GM12878 (cell line): ENCODE measurements around the gene CHST14. TPM values are rescaled to one million over a fixed set of nuclear protein-coding genes. Genes with fewer than 3 reads are reported as not detected.
A peak's percentile ranks its signal among the peaks of the same experiment; 100 is the strongest.

Experiments used
- ATAC-seq: fragments of 200-7000 bp; cut with Tn5 transposase; 3 replicates; pipeline ENCODE4 v1.9.1; 2020; ENCODE audit warnings: mild to moderate bottlenecking, moderate library complexity
- BruUV-seq: library from RNA; stranded (reverse); fragments of 400-500 nt; replicated peaks from 2 replicates; lab custom pipeline; 2021; lab: Mats Ljungman, UMichigan
- CTCF ChIA-PET: fragments of 300-600 bp; sonication (Branson Sonifier 250); formaldehyde crosslinking; extraction: SDS; loops from one replicate; lab custom pipeline; 2021; ENCODE audit warnings: inconsistent platforms; lab: Yijun Ruan, JAX
- POLR2A ChIA-PET: fragments of 350-600 bp; formaldehyde crosslinking; extraction: SDS; loops from one replicate; lab custom pipeline; 2021; ENCODE audit warnings: inconsistent platforms; lab: Charles Lee
- RAD21 ChIA-PET: fragments of 300-600 bp; sonication (Branson Sonifier 250); formaldehyde crosslinking; loops from one replicate; lab custom pipeline; 2023; ENCODE audit warnings: antibody characterized with exemption; ENCODE audit not compliant: unreplicated experiment; lab: Charles Lee
- SMC1A ChIA-PET: fragments of 300-600 bp; sonication (Branson Sonifier 250); formaldehyde crosslinking; loops from one replicate; lab custom pipeline; 2023; ENCODE audit not compliant: unreplicated experiment, uncharacterized antibody; lab: Charles Lee
- DNase-seq: peaks from one replicate; pipeline ENCODE4 v3.0.0-alpha.2; 2011; ENCODE audit warnings: low read depth, low spot score
- FAIRE-seq: peaks from 3 replicates; lab custom pipeline; 2011; peaks lifted over from hg19 to GRCh38; lab: Jason Lieb, UNC
- H2AFZ ChIP-seq: 2 replicates; pipeline ENCODE4 v1.6.0; 2011; ENCODE audit warnings: low read depth, low read length, control low read depth; ENCODE audit not compliant: control insufficient read depth
- H3K27ac ChIP-seq: 2 replicates; pipeline ENCODE4 v1.5.1; 2011; ENCODE audit warnings: control low read depth; ENCODE audit not compliant: control insufficient read depth, insufficient read depth
- H3K27me3 ChIP-seq, 2 experiments: replicated peaks in 1 of 2; 2 replicates each; pipeline versions ENCODE4 v1.6.0 to v1.6.1; 2011; ENCODE audit warnings: low read length in 1 of 2; ENCODE audit not compliant: control insufficient read depth in 2 of 2, insufficient read depth in 2 of 2
- H3K36me3 ChIP-seq, 2 experiments: 2 replicates each; pipeline ENCODE4 v1.5.1; 2011; ENCODE audit warnings: low read length in 1 of 2; ENCODE audit not compliant: control insufficient read depth in 2 of 2, insufficient read depth in 2 of 2
- H3K4me1 ChIP-seq: 2 replicates; pipeline ENCODE4 v1.6.1; 2011; ENCODE audit warnings: mild to moderate bottlenecking, low read length, moderate library complexity, mixed read lengths; ENCODE audit not compliant: control insufficient read depth, insufficient read depth
- H3K4me2 ChIP-seq: 2 replicates; pipeline ENCODE4 v1.6.0; 2011; ENCODE audit warnings: control low read depth; ENCODE audit not compliant: control insufficient read depth, insufficient read depth
- H3K4me3 ChIP-seq: fragments of 200-600 bp; sonication (generic); 2 replicates; pipeline ENCODE4 v1.5.1; 2016
- H3K79me2 ChIP-seq: 2 replicates; pipeline ENCODE4 v1.6.0; 2011; ENCODE audit warnings: low read length; ENCODE audit not compliant: control insufficient read depth, insufficient read depth
- H3K9ac ChIP-seq: 2 replicates; pipeline ENCODE4 v1.8.0; 2011; ENCODE audit warnings: low read length, control low read depth, mixed read lengths; ENCODE audit not compliant: control insufficient read depth, insufficient read depth
- H3K9me3 ChIP-seq: replicated peaks from 3 replicates; pipeline ENCODE4 v1.5.1; 2011; ENCODE audit warnings: mild to moderate bottlenecking, low read length; ENCODE audit not compliant: control insufficient read depth, insufficient read depth
- H4K20me1 ChIP-seq: 2 replicates; pipeline ENCODE4 v1.6.0; 2011; ENCODE audit not compliant: control insufficient read depth, insufficient read depth
- EED ChIP-seq: sonication (generic); IDR thresholded peaks from 2 replicates; pipeline ENCODE4 v1.6.1; 2016; ENCODE audit warnings: antibody characterized with exemption, low read depth
- EP300 ChIP-seq, 2 experiments: fragments of 150-350 bp in 1 of 2; IDR thresholded peaks; 2 replicates each; pipeline ENCODE4 v1.6.1; 2011 to 2012; ENCODE audit warnings: low read depth in 2 of 2, low read length in 2 of 2, borderline replicate concordance in 1 of 2, improper control_type of control experiment in 1 of 2, inconsistent platforms in 1 of 2; ENCODE audit not compliant: control insufficient read depth in 1 of 2
- GATAD2B ChIP-seq: fragments of 450-650 bp; conservative IDR thresholded peaks from 2 replicates; pipeline ENCODE4 v1.6.1; 2017; ENCODE audit warnings: low read depth, mild to moderate bottlenecking, moderate library complexity
- IKZF1 ChIP-seq: fragments of 450-650 bp; conservative IDR thresholded peaks from 2 replicates; pipeline ENCODE4 v1.6.1; 2017; ENCODE audit warnings: antibody characterized with exemption, mild to moderate bottlenecking
- IKZF2 ChIP-seq, 2 experiments: fragments of 450-650 bp; IDR thresholded peaks; 2 replicates each; pipeline ENCODE4 v1.6.1; 2017; ENCODE audit warnings: mild to moderate bottlenecking in 2 of 2, moderate library complexity in 2 of 2
- MTA2 ChIP-seq: fragments of 450-650 bp; IDR thresholded peaks from 2 replicates; pipeline ENCODE4 v1.6.1; 2016; ENCODE audit warnings: low read depth, mild to moderate bottlenecking, moderate library complexity
- MXI1 ChIP-seq: fragments of 150-350 bp; IDR thresholded peaks from 2 replicates; pipeline ENCODE4 v1.6.1; 2011; ENCODE audit warnings: low read depth, mild to moderate bottlenecking, inconsistent platforms, low read length, improper control_type of control experiment
- NR2F1 ChIP-seq: fragments of 450-650 bp; conservative IDR thresholded peaks from 2 replicates; pipeline ENCODE4 v1.6.1; 2017; ENCODE audit warnings: mild to moderate bottlenecking
- POLR2A ChIP-seq: IDR thresholded peaks from 2 replicates; pipeline ENCODE4 v1.6.1; 2011; ENCODE audit warnings: low read depth, mild to moderate bottlenecking, low read length
- SP1 ChIP-seq: IDR thresholded peaks from one replicate; pipeline ENCODE4 v1.6.1; 2011; ENCODE audit warnings: low read depth, low read length
- SPI1 ChIP-seq: IDR thresholded peaks from 2 replicates; pipeline ENCODE4 v1.6.1; 2011; ENCODE audit warnings: low read depth, mild to moderate bottlenecking, low read length, moderate library complexity, borderline replicate concordance; ENCODE audit not compliant: insufficient read depth
- WRNIP1 ChIP-seq: IDR thresholded peaks from 2 replicates; pipeline ENCODE4 v1.6.1; 2011; ENCODE audit warnings: low read depth, low read length, improper control_type of control experiment, borderline replicate concordance
- ZNF217 ChIP-seq: fragments of 450-650 bp; IDR thresholded peaks from 2 replicates; pipeline ENCODE4 v1.6.1; 2017; ENCODE audit warnings: antibody characterized with exemption, mild to moderate bottlenecking
- WGBS: methylation state at CpG from one replicate; pipeline ENCODE4 v1.1.6; 2016; ENCODE audit warnings: low lambda C conversion rate; ENCODE audit not compliant: insufficient replicate concordance, insufficient coverage; ENCODE audit errors: missing lambda C conversion rate; 5-methylcytosine and 5-hydroxymethylcytosine counted together
- in situ Hi-C: fragments of 300-500 bp; cut with MboI; formaldehyde crosslinking; loops from 9 replicates; pipeline ENCODE4 v1.14.3; 2018; ENCODE audit warnings: mixed read lengths
- intact Hi-C: fragments of 100-400 bp; cut with micrococcal nuclease; formaldehyde crosslinking; loops from one replicate; pipeline ENCODE4 v1.14.2; 2022; ENCODE audit not compliant: unreplicated experiment
- polyA plus RNA-seq, 11 experiments: library from polyadenylated mRNA; depleted of rRNA in 4 of 11; unstranded in 6 of 11; stranded (reverse) in 5 of 11; fragments of >200 nt; fragmentation: Nextera tagmentation in 4 of 11; fragmentation: Illumina TruSeq in 1 of 11; extraction: Ambion mirVana in 4 of 11; extraction: Trizol in 1 of 11; gene quantifications; 1 replicate in 1 of 11; 2 replicates in 10 of 11; pipeline versions ENCODE4 v1.2.1 to v1.2.3, GENCODE V29; 2011 to 2016; ENCODE audit warnings: inconsistent platforms in 2 of 11, missing spikeins in 2 of 11, low read depth in 1 of 11
- total RNA-seq, 4 experiments: library from RNA; depleted of rRNA in 3 of 4; stranded (reverse); fragments of >200 nt in 3 of 4; fragmentation: Illumina TruSeq in 1 of 4; extraction: Trizol in 1 of 4; gene quantifications; 2 replicates each; pipeline versions ENCODE4 v1.2.1 to v1.2.3, GENCODE V29; 2013 to 2021
- TF ChIP-seq, protein P1 (sequence below): fragments of 450-650 bp; IDR thresholded peaks from 2 replicates; pipeline ENCODE4 v1.6.1; 2014; ENCODE audit warnings: mild to moderate bottlenecking
- TF ChIP-seq, protein P2 (sequence below): fragments of 450-650 bp; IDR thresholded peaks from 2 replicates; pipeline ENCODE4 v1.6.1; 2017; ENCODE audit warnings: low read depth, mild to moderate bottlenecking, moderate library complexity

CHST14 gene
- total and polyA plus RNA-seq, 10 of the 15 experiments (the other 5 are each of a cell fraction or from before 2014, with no cell fraction given), result 1.3 to 12.8 (median 6.2) TPM

DNA sequence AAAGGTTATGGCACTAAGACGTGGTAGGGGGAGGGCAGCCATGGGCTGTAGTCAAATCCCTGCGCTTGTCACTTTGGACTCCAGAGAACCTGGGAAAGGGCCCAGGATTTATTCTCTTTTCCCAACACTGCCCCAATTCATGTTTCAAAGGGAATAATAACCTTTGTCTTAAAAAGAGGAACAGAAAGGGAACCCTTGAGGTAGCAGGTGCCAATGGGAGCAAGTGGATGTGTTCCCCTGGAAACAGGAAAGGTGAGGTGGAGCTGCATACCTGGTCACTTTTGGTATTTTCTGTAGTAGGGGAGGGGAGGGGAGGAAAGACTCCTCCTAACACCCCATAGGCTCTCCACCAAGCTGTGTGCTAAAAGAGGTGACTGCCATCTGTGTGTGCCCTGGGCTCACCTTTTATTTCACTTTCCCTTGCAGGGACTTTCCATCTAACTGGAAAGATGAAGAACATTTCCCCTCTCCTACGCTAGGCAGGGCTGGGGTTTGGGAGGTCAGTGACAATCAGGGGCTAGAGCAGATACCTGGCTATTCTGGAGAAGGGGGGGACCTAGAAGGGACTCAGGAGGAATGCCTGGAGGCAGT is 6.1 kb upstream of the CHST14 start:
- SMC1A ChIA-PET, result no interaction called here
- Histone ChIP-seq H3K27me3 (no peaks in the 10 kb centered on the region), H3K4me1 (peaks cover 24% of the 10 kb centered on the region), H3K4me2 (peak overlapping the region; percentile 28), H3K79me2 (no peaks in the 10 kb centered on the region), H3K9ac (no peak overlapping the region; the same call in 1 of the 2 replicates), H3K9me3 (no peaks in the 10 kb centered on the region), H4K20me1 (no peaks in the 10 kb centered on the region; the same call in 1 of the 2 replicates), H3K36me3 (peaks cover 20 to 21% of the 10 kb centered on the region in 2 experiments), H3K27ac (peak overlapping the region; percentile 63), H3K4me3 (no peak overlapping the region), H2AFZ (no peak overlapping the region)
- FAIRE-seq (peak; percentile 38), DNase-seq (no peak), ATAC-seq (peak; percentile 67)
- 65% methylated on average over 3 of the region's 3 CpGs for WGBS
- in situ Hi-C loops (no loop called here), intact Hi-C loops (no loop called here)
- TF ChIP-seq, protein P1, sequence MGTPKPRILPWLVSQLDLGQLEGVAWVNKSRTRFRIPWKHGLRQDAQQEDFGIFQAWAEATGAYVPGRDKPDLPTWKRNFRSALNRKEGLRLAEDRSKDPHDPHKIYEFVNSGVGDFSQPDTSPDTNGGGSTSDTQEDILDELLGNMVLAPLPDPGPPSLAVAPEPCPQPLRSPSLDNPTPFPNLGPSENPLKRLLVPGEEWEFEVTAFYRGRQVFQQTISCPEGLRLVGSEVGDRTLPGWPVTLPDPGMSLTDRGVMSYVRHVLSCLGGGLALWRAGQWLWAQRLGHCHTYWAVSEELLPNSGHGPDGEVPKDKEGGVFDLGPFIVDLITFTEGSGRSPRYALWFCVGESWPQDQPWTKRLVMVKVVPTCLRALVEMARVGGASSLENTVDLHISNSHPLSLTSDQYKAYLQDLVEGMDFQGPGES, result no peak
- no peak for TF ChIP-seq GATAD2B
- 0 out of 2 replicates have a peak, but pooled peaks have one; percentile 18 for TF ChIP-seq EED
- TF ChIP-seq POLR2A, result no peak
- 0 out of 2 replicates have a peak, but pooled peaks have one; percentile 31 for TF ChIP-seq NR2F1
- no peak for TF ChIP-seq WRNIP1
- TF ChIP-seq SPI1, result peak; percentile 68
- TF ChIP-seq, protein P2, sequence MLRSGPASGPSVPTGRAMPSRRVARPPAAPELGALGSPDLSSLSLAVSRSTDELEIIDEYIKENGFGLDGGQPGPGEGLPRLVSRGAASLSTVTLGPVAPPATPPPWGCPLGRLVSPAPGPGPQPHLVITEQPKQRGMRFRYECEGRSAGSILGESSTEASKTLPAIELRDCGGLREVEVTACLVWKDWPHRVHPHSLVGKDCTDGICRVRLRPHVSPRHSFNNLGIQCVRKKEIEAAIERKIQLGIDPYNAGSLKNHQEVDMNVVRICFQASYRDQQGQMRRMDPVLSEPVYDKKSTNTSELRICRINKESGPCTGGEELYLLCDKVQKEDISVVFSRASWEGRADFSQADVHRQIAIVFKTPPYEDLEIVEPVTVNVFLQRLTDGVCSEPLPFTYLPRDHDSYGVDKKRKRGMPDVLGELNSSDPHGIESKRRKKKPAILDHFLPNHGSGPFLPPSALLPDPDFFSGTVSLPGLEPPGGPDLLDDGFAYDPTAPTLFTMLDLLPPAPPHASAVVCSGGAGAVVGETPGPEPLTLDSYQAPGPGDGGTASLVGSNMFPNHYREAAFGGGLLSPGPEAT, result peak; percentile 44; the same call in 1 of the 2 replicates
- no peak for TF ChIP-seq MTA2
- TF ChIP-seq MXI1, result no peak
- no peak for TF ChIP-seq ZNF217
- TF ChIP-seq SP1, result no peak
- TF ChIP-seq EP300 (IDR thresholded peaks at IDR 0.05; ENCODE audit: borderline replicate concordance in 1 of 2, control insufficient read depth in 1 of 2, low read depth in 2 of 2, low read length in 2 of 2), result no peak
- TF ChIP-seq IKZF2 (IDR thresholded peaks at IDR 0.05), result peak; percentile 28 to 47; a peak in 2 of 4 replicates
- TF ChIP-seq IKZF1, result peak; percentile 47; the same call in 1 of the 2 replicates
- CTCF ChIA-PET, result interaction anchor here (0.5 to 0.6 kb wide), 3 partner anchors 43 to 177 kb away, joined by 3 to 4 read pairs (median 3); no protein-coding TSS in a partner anchor
- RAD21 ChIA-PET, result interaction anchor here (2.6 kb wide), 1 partner anchor 11 kb away, joined by 8 read pairs; no protein-coding TSS in a partner anchor
- POLR2A ChIA-PET, result interaction anchor here (0.6 to 1.1 kb wide), 3 partner anchors 14 to 133 kb away, joined by 3 to 4 read pairs (median 3); partner anchors contain the start of gene RPUSD2
- BruUV-seq, result no TSS peak
